GM23338 (cell line): Measurements from ENCODE around the gene MPEG1. TPM values are rescaled to one million over a fixed set of nuclear protein-coding genes. Genes with fewer than 3 reads are reported as not detected.

Experiments
- CREB1 ChIP-seq: fragments of 250-450 bp; sonication (Bioruptor Pico); IDR thresholded peaks from 2 replicates; pipeline ENCODE4 v1.5.0; 2020; ENCODE audit warnings: low read depth, mild to moderate bottlenecking, moderate library complexity
- CTCF ChIP-seq, 2 experiments: fragments of 200-600 bp in 1 of 2; sonication (generic) in 1 of 2; conservative IDR thresholded peaks; 2 replicates each; pipeline versions ENCODE4 v1.5.1 to v1.6.1; 2016 to 2017; ENCODE audit warnings: antibody characterized with exemption in 2 of 2, low read depth in 2 of 2, mild to moderate bottlenecking in 2 of 2, moderate library complexity in 1 of 2
- ETS1 ChIP-seq: IDR thresholded peaks from 2 replicates; pipeline ENCODE4 v1.6.1; 2016; ENCODE audit warnings: antibody characterized with exemption
- EZH2 ChIP-seq: fragments of 200-600 bp; sonication (generic); IDR thresholded peaks from one replicate; pipeline ENCODE4 v1.8.0; 2017; ENCODE audit warnings: antibody characterized with exemption, mild to moderate bottlenecking, low read depth; ENCODE audit not compliant: unreplicated experiment
- EZH2phosphoT487 ChIP-seq: fragments of 200-600 bp; sonication (generic); IDR thresholded peaks from one replicate; pipeline ENCODE4 v1.8.1; 2018; ENCODE audit warnings: antibody characterized with exemption; ENCODE audit not compliant: unreplicated experiment
- JUNB ChIP-seq: IDR thresholded peaks from one replicate; pipeline ENCODE4 v1.6.1; 2016; ENCODE audit warnings: antibody characterized with exemption; ENCODE audit not compliant: unreplicated experiment
- ZNF114 ChIP-seq: fragments of 250-450 bp; sonication (Bioruptor Pico); IDR thresholded peaks from 2 replicates; pipeline ENCODE4 v1.5.0; 2020; ENCODE audit warnings: mild to moderate bottlenecking, moderate library complexity
- ZNF462 ChIP-seq: fragments of 250-450 bp; sonication (Bioruptor Pico); IDR thresholded peaks from 2 replicates; pipeline ENCODE4 v1.5.0; 2020; ENCODE audit warnings: mild to moderate bottlenecking, moderate library complexity
- polyA plus RNA-seq: library from polyadenylated mRNA; unstranded; fragments of >200 nt; fragmentation: Nextera tagmentation; extraction: Ambion mirVana; gene quantifications from 2 replicates; pipeline ENCODE4 v1.2.1, GENCODE V29; 2016
- total RNA-seq: library from RNA; depleted of rRNA; stranded (reverse); fragments of >200 nt; shearing (Covaris generic); gene quantifications from 2 replicates; pipeline ENCODE4 v1.2.3, GENCODE V29; 2014

The MPEG1 gene
- total and polyA plus RNA-seq, 2 experiments from 2014 or later, result not detected

- TF ChIP-seq ZNF462 (CRISPR knock-in tag), result no peak
- TF ChIP-seq CTCF (conservative IDR thresholded peaks at IDR 0.05; ENCODE audit: low read depth in 2 of 2), result no peak
- no peak for TF ChIP-seq JUNB
- no peak for TF ChIP-seq ETS1
- no peak for TF ChIP-seq ZNF114 (CRISPR knock-in tag)
- no peak for TF ChIP-seq EZH2
- no peak for TF ChIP-seq CREB1
- no peak for TF ChIP-seq EZH2phosphoT487
Measured at GRCh38 chr11:59200423-59200746, 12.3 kb downstream of the MPEG1 start (continued).
